Measurements from ENCODE around the gene SUSD2.
"Not testable (repeated sequence)": the region's sequence is repeated elsewhere in the genome, so short reads cannot be mapped to it uniquely, and the experiment has no call there.

The SUSD2 gene

GRCh38 chr22:24171822-24172221 lies 9.5 kb upstream of the SUSD2 start:
- DNase-seq (ENCODE audit: low read depth in 3 of 3, low spot score in 1 of 3), result no peak

DNA sequence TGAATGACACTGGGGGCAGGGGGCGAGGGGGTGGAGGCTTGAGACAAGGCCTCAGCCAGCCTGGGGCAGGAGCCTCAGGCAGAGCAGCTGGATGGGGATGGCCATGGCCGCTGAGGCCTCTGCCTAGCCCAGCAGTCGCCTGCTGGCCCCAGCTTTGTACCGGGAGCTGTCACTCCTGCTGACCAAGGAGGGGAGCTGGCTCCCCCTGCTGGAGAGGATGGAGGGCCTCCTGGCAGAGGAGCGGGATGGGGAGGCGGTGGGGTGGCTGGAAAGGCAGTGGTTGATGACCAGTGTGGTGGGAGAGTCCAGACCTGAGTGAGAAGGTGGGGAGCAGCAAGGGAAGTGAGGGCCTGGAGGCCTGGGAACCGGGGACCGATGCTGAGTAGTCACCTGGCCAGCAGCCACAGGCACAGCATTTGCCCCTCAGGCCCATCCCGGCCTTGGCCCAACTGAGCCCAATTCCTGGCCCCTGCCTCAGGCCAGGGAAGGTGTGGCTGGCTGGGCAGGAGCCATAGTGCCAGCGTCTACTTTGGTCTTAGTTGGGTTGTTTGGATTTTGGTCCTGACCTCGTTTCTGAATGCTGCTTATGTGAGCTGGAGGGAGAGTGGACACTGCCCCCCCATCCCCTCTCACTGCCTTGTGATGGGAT lies 6.0 kb upstream of the SUSD2 start:
- peak in 2 of 3 donors; percentile 34 to 46 for DNase-seq (ENCODE audit: low read depth in 3 of 3, low spot score in 1 of 3)

GRCh38 chr22:24176040-24176439 lies 5.2 kb upstream of the SUSD2 start:
- DNase-seq (ENCODE audit: low read depth in 3 of 3, low spot score in 1 of 3), result no peak

DNA sequence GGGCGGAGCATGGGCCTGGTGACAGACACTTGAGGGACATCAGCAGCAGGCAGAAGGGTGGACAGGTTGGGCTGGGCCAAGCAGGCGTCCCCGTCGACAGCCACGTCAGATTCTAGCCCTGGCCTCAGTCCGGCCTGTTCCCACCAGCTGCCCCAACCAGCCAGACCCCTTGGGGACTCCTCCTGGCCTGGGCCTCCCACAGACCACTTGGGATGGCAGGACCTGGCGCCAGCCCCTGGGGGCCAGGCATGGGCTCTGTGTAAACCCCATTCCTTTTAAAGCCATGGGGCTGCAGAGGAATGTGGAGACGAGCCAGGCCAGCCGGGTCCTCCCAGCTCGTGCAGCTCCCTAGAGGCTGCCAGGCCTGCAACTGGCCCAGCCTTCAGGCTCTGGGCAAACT lies 4.7 kb upstream of the SUSD2 start:
- no peak for DNase-seq (ENCODE audit: low read depth in 3 of 3, low spot score in 1 of 3)

- no peak for DNase-seq (ENCODE audit: low read depth in 3 of 3, low spot score in 1 of 3)
These were observed 4.2 kb upstream of the SUSD2 start for GRCh38 chr22:24177045-24177444.

GRCh38 chr22:24177456-24177855 lies 3.8 kb upstream of the SUSD2 start:
- no peak for DNase-seq (ENCODE audit: low read depth in 3 of 3, low spot score in 1 of 3)

GRCh38 chr22:24178021-24178431 lies 3.3 kb upstream of the SUSD2 start:
- DNase-seq (ENCODE audit: low read depth in 3 of 3, low spot score in 1 of 3), result no peak

GRCh38 chr22:24178502-24179440 lies 2.5 kb upstream of the SUSD2 start:
- DNase-seq (ENCODE audit: low read depth in 3 of 3, low spot score in 1 of 3), result no peak

- DNase-seq (ENCODE audit: low read depth in 3 of 3, low spot score in 1 of 3), result no peak
These were observed 1.6 kb upstream of the SUSD2 start for GRCh38 chr22:24179478-24180210.

- no peak for DNase-seq (ENCODE audit: low read depth in 3 of 3, low spot score in 1 of 3)
These were observed 785 bp upstream of the SUSD2 start for GRCh38 chr22:24180316-24181087.

DNA sequence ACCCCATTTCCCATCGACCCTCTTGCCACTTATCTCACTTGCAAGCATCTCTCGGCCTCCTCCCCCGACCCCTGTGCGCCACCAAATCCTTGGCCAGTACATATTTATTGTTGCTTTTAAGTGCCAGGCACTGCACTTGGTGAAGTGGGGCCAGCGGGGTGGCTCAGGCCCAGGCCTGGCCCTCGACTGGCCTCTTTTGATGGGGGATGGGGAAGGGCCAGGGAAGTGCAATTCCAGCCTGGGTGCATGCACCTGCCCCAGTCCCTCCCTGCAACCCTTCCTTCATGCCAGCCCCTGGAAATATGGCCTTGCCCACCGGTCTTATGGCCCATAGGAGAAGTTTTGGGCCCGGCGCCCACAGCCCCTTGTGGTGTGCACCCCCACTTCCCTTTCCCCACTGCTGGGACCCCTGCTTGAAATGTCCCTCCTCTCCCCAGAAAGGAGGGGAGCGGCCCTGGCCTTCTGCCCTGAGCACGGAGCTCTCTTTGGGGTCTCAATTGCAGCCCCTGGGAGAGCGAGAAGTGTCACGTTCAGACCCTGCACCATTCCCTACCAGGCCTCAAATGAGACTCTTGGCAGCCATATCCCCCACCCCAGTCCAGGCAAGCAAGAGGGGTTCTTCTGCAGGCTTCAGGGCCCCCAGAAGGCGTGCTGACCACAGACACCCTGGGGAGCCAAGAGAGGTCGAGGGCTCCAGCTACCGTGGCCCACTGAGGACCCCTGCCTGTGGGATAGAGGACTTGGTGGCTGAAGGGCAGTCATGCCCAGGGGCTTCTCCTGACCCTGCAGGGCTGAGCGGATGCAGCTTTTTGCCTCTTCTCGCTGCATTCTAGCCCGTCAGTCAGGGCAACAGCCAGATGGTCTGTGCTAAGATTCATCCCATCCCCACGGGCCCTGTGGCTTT lies 961 bp downstream of the SUSD2 start:
- DNase-seq (ENCODE audit: low read depth in 3 of 3, low spot score in 1 of 3), result no peak

DNA sequence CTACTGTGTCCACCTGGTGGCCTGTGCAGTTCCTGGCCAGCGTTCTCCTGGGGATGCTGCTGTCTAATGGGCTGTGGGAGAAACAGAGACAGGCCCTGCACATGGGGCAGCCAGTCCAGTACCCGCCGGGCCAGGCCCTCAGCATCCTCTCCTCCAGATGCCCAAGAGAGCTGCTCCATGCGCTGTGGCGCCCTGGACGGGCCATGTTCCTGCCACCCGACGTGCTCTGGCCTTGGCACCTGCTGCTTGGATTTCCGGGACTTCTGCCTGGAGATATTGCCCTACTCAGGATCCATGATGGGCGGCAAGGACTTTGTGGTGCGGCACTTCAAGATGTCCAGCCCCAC lies 1.6 kb downstream of the SUSD2 start:
- not testable (repeated sequence) for DNase-seq (ENCODE audit: low read depth in 3 of 3, low spot score in 1 of 3)

DNA sequence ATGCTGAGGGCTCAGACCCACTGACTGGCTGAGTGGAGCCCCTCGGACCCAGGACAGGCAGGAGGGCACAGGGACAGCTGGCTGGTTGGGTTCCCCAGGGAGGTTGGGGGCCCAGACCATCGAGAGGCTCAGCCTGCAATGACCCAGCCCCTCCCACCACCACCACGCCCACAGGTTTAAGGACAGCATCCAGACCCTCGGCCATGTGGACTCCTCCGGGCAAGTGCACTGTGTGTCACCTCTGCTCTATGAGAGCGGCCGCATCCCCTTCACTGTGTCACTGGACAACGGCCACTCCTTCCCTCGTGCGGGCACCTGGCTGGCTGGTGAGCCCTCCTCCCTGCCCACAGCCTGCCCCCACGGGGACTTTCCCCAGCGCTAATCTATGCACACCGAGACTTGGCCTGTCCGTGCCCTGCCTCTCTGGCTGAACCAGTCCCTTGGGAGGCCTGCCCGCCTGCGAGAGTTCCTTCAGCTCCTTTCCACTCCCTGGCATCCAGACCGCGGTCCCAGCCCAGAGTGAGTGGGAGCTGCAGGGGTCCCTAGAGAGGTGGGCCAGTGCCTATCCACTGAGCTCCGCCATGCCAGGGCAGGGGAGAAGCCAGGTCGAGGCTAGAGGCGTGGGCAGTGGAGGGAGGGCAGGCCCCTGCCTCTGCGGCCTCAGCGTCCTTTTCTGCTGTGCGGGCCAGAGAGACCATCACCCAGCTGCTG lies 2.2 kb downstream of the SUSD2 start:
- DNase-seq (ENCODE audit: low read depth in 3 of 3, low spot score in 1 of 3), result no peak

GRCh38 chr22:24184057-24184798 lies 2.9 kb downstream of the SUSD2 start:
- DNase-seq (ENCODE audit: low read depth in 3 of 3, low spot score in 1 of 3), result no peak

- DNase-seq (ENCODE audit: low read depth in 3 of 3, low spot score in 1 of 3), result no peak
These were observed 3.8 kb downstream of the SUSD2 start for GRCh38 chr22:24185001-24185500.

- DNase-seq (ENCODE audit: low read depth in 3 of 3, low spot score in 1 of 3), result no peak
These were observed 4.4 kb downstream of the SUSD2 start for GRCh38 chr22:24185501-24186351.

DNA sequence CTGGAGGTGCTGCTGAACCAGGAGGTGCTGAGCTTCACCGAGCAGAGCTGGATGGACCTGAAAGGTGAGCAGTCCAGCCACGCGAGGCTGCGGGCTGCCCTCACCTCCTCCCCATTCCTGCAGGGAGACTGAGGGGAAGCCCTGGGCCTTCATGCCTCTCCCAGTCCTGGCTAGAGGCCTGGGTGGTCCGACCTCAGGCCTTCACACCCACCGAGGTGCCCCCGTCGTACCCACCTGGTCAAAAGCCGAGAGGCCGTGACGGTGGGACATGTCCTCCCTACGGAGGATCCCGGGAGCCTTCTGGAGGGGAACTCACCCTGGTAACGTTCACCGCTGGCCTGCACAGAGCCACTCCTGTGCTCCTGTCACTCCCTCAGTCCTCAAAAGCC lies 5.1 kb downstream of the SUSD2 start:
- no peak for DNase-seq (ENCODE audit: low read depth in 3 of 3, low spot score in 1 of 3)

Data from stimulated activated CD4-positive, alpha-beta T cell treated with anti-CD3 and anti-CD28 coated beads, TNF-alpha, amount 100 ng/mL, for 1 hour (primary cell).